Measurements from ENCODE around the gene MRPL44. TPM values are rescaled to one million over a fixed set of nuclear protein-coding genes. Genes with fewer than 3 reads are reported as not detected.

Gene MRPL44
- total RNA-seq (2022; extraction: Qiagen RNA extraction; ENCODE audit: low read depth) = 47.0 to 51.9 TPM (median 49.4 TPM) in 5 replicates

GRCh38 chr2:223957092-223957851 is at the start of gene MRPL44:
TSS of gene MRPL44 (plus strand) at chr2:223957463. CDS start at chr2:223957473, 10 bp downstream.

GRCh38 chr2:223944703-223945531 is 12.3 kb upstream of the MRPL44 start, which contains the start of gene WDFY1:
TSS of gene WDFY1 (minus strand) at chr2:223945335. CDS start at chr2:223945284, 51 bp downstream.

Other genes starting within 250 kb of the MRPL44 start
- gene AP1S3, start 119.9 kb upstream of the MRPL44 start, total RNA-seq (2022; extraction: Qiagen RNA extraction; ENCODE audit: low read depth) = 23.7 to 33.6 TPM (median 31.4 TPM) in 5 replicates
- 32.6 to 45.4 TPM (median 40.4 TPM) in 5 replicates for gene WDFY1, start 12.1 kb upstream of the MRPL44 start, total RNA-seq (2022; extraction: Qiagen RNA extraction; ENCODE audit: low read depth)
- 190 to 262 TPM (median 218 TPM) in 5 replicates for gene SERPINE2, start 81.8 kb downstream of the MRPL44 start, total RNA-seq (2022; extraction: Qiagen RNA extraction; ENCODE audit: low read depth)